ENCODE measurements around the gene LYST. TPM values are rescaled to one million over a fixed set of nuclear protein-coding genes. Genes with fewer than 3 reads are reported as not detected.

Gene LYST
- total RNA-seq, 4 donors from 2014 or later, result 22.9 to 44.4 (median 31.9) TPM

DNA sequence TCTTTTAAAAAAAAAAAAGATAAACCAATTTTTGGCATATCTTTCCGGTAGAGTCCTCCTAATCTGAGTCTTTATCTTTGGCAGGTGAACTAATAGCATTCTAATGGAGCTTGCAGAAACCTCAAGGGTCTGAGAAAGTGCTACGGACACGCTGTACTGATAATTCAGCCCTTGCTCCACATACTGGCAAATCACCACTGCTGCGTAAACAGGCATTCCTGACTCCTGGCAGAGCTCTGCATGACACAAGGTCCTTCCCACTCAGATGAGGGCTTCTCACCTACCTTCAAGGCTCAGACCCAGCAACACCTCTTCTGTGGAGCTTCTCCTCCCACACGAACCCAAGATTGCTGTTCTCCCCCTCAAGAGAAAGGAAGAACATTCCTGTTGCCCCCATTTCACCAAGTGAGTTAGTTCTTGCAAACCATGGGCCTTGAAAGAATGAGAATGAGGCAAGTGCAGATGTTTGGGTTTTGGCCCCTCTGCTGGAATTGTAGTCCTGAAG lies 48.0 kb downstream of the LYST start:
- TF ChIP-seq POLR2A (IDR thresholded peaks at IDR 0.05; ENCODE audit: low read depth), result no peak
- TF ChIP-seq, protein P1, sequence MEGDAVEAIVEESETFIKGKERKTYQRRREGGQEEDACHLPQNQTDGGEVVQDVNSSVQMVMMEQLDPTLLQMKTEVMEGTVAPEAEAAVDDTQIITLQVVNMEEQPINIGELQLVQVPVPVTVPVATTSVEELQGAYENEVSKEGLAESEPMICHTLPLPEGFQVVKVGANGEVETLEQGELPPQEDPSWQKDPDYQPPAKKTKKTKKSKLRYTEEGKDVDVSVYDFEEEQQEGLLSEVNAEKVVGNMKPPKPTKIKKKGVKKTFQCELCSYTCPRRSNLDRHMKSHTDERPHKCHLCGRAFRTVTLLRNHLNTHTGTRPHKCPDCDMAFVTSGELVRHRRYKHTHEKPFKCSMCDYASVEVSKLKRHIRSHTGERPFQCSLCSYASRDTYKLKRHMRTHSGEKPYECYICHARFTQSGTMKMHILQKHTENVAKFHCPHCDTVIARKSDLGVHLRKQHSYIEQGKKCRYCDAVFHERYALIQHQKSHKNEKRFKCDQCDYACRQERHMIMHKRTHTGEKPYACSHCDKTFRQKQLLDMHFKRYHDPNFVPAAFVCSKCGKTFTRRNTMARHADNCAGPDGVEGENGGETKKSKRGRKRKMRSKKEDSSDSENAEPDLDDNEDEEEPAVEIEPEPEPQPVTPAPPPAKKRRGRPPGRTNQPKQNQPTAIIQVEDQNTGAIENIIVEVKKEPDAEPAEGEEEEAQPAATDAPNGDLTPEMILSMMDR (IDR thresholded peaks at IDR 0.05), result no peak
- TF ChIP-seq POLR2AphosphoS5 (IDR thresholded peaks at IDR 0.05), result no peak
- no peak for TF ChIP-seq EP300 (IDR thresholded peaks at IDR 0.05)
- Histone ChIP-seq H3K9me3 (no peaks in the 10 kb centered on the region), H3K4me3 (no peak overlapping the region), H3K36me3 (peaks cover 0 to 4% (median 0%) of the 10 kb centered on the region in 4 donors), H3K27me3 (no peaks in the 10 kb centered on the region), H3K4me1 (peaks cover 0 to 14% (median 0%) of the 10 kb centered on the region in 4 donors), H3K27ac (replicated peaks in 1 of 4) (no peak overlapping the region)
- DNase-seq (ENCODE audit: extremely low spot score), result no peak
- intact Hi-C loops (cut with DNase I), result no loop called here
- 84% methylated on average over 5 of the region's 5 CpGs for WGBS

DNA sequence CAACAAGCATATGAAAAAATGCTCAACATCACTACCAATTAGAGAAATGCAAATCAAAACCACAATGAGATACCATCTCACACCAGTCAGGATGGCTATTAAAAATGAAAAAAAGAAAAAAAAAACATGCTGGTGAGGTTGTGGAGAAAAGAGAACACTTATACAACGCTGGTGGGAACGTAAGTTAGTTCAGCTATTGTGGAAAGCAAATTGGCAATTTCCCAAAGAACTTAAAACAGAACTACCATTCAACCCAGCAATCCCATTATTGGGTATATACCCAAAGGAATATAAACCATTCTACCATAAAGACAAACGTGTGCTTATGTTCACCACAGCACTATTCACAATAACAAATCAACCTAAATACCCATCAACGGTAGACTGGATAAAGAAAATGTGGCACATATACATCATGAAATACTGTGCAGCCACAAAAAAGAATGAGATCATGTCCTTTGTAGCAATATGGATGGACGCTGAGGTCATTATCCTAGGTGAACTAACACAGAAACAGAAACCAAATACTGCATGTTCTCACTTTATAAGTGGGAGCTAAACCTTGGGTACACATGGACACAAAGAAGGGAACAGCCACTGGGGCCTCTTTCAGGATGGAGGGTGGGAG lies 49.5 kb downstream of the LYST start:
- Histone ChIP-seq H3K4me1 (peaks cover 0 to 29% (median 4%) of the 10 kb centered on the region in 4 donors), H3K4me3 (no peak overlapping the region), H3K9me3 (no peaks in the 10 kb centered on the region), H3K27me3 (no peaks in the 10 kb centered on the region), H3K36me3 (peaks cover 0 to 4% (median 0%) of the 10 kb centered on the region in 4 donors), H3K27ac (replicated peaks in 1 of 4) (no peak overlapping the region)
- no peak for TF ChIP-seq POLR2A (IDR thresholded peaks at IDR 0.05; ENCODE audit: low read depth)
- WGBS, result 95% methylated on average over 5 of the region's 5 CpGs
- no peak for DNase-seq (ENCODE audit: extremely low spot score)
- intact Hi-C loops (cut with DNase I), result no loop called here

DNA sequence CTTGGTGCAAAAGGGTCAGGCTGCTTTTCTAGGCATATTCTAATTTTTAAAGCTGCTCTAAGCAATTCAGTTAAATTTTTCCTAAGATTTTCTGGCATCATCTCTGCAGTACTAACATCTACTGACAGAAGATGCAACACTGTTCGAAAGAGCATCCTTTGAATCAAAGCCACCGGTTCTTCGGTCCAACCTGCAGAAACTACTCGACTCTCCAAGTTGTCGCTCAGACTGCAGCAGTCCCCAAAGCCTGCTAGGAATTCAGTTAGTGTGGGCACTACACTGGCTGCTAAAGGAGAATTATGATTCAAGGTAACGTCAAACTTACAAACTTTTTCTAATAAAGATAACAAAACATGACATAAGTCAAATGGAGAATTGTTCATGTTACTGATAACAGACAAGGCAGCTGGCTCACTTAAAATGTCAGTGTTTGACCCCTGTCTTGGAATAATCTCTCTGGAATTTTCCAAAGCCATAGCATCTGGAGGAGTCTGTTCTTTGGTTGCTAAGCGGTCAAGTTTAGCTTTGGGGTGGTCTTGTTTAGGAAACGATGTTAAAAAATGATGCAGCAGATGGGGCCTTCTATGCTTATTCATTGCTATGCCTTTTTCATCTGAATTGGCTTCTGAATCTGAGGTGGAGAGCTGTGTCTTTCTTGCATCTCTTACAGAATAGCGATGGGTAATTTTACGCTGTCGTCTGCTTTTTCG lies 56.9 kb downstream of the LYST start:
- Histone ChIP-seq H3K4me1 (peaks cover 0 to 34% (median 12%) of the 10 kb centered on the region in 4 donors), H3K27me3 (no peaks in the 10 kb centered on the region), H3K36me3 (peaks cover 4 to 24% (median 9%) of the 10 kb centered on the region in 4 donors), H3K4me3 (no peak overlapping the region), H3K27ac (replicated peaks in 1 of 4) (no peak overlapping the region), H3K9me3 (no peaks in the 10 kb centered on the region)
- intact Hi-C loops (cut with DNase I), result no loop called here
- no peak for DNase-seq (ENCODE audit: extremely low spot score)
- 65% methylated on average over 12 of the region's 12 CpGs for WGBS
- TF ChIP-seq, protein P1 (IDR thresholded peaks at IDR 0.05), result no peak

DNA sequence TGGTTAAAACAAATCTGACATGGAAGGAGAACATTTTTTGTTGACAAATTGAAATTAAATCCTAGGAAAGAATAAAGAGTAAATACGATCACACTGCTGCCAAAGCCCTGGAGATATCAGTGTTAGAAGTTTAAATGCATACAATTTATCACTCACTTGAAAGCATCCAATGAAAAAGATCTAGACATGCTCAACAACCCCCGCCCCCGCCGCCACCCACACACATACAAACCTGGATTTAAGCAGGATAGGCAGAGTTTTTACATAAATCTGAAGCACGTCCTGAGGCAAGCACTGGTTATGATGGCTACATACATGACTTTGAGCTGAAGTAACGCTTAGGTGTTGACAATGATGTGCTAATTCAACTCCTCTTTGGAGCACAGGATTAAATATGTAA lies 58.5 kb downstream of the LYST start:
- DNase-seq (ENCODE audit: extremely low spot score), result no peak
- intact Hi-C loops (cut with DNase I), result no loop called here
- no peaks in the 10 kb centered on the region for H3K9me3 ChIP-seq
- H3K4me1 ChIP-seq, result peaks cover 0 to 28% (median 11%) of the 10 kb centered on the region in 4 donors
- WGBS, result 98% methylated on average over 6 of the region's 6 CpGs
- H3K4me3 ChIP-seq, result no peak overlapping the region
- H3K36me3 ChIP-seq, result peaks cover 4 to 33% (median 11%) of the 10 kb centered on the region in 4 donors
- no peaks in the 10 kb centered on the region for H3K27me3 ChIP-seq
- H3K27ac ChIP-seq (replicated peaks in 1 of 4), result no peak overlapping the region
- TF ChIP-seq POLR2AphosphoS5 (IDR thresholded peaks at IDR 0.05), result no peak

DNA sequence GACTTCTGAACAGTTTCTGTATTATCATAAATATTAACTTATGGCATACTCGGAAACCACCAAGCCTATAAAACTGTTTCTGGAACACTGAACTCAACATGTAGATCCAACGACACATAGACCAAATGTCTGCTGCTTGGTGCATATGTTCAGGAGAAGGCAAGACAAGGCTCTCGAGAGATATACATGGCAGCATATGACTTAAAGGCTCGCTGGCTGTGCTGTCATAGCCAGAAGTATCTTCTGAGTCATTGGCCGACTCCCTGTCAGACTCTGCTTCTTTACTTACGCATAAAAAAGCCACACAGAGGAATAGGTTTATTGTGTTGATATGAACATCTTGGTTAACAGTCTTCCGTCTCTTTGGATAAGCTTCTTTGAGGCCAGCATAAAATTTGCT lies 60.6 kb downstream of the LYST start:
- no peak overlapping the region for H3K4me3 ChIP-seq
- no peaks in the 10 kb centered on the region for H3K9me3 ChIP-seq
- TF ChIP-seq POLR2AphosphoS5 (IDR thresholded peaks at IDR 0.05), result no peak
- peaks cover 0 to 18% (median 8%) of the 10 kb centered on the region in 4 donors for H3K4me1 ChIP-seq
- H3K27ac ChIP-seq (replicated peaks in 1 of 4), result no peak overlapping the region
- H3K27me3 ChIP-seq, result no peaks in the 10 kb centered on the region
- WGBS, result 96% methylated on average over 7 of the region's 7 CpGs
- DNase-seq (ENCODE audit: extremely low spot score), result no peak
- H3K36me3 ChIP-seq, result peaks cover 4 to 38% (median 11%) of the 10 kb centered on the region in 4 donors
- intact Hi-C loops (cut with DNase I), result no loop called here

DNA sequence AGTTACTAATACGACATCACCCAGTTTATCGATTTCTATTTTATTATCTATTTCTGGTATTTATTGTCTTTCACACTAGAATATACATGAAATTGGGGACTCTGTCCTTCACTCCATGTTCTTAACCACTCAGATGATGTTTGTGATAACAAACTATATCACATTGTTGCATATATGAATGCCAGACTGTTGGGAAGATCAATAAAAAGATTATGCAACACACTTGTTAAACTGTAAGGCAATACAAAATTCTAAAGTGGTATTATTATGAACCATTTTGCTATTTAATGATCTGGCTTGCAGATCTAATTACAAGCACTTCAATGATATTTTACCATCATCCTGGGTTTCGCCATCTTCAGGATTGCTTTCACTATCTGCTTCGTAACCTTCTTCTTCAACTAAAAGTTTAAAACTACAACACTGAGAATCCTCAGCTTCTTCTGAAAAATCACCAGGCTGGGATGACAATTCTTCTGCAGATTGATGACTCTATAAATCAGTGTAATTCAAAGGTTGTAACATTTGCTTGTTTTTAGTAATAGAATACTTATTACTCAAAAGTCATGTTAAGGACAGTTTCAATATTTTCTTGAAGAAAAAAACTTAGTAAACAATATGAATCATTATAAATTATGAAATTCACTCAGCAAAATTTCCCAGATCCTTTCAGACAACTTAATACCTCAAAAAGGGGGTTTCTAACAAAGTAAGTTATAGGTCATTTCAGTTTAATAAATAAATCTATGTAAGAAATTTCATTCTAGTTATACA lies 63.9 kb downstream of the LYST start:
- H3K27me3 ChIP-seq, result no peaks in the 10 kb centered on the region
- intact Hi-C loops (cut with DNase I), result no loop called here
- WGBS, result 95% methylated on average over 4 of the region's 4 CpGs
- H3K27ac ChIP-seq (replicated peaks in 1 of 4), result no peak overlapping the region
- H3K9me3 ChIP-seq, result no peaks in the 10 kb centered on the region
- no peak for TF ChIP-seq EP300 (IDR thresholded peaks at IDR 0.05)
- no peak for TF ChIP-seq POLR2A (IDR thresholded peaks at IDR 0.05; ENCODE audit: low read depth)
- TF ChIP-seq, protein P1 (IDR thresholded peaks at IDR 0.05), result no peak
- TF ChIP-seq POLR2AphosphoS5 (IDR thresholded peaks at IDR 0.05), result no peak
- H3K4me1 ChIP-seq, result no peaks in the 10 kb centered on the region
- H3K36me3 ChIP-seq, result peaks cover 0 to 40% (median 15%) of the 10 kb centered on the region in 4 donors
- DNase-seq (ENCODE audit: extremely low spot score), result no peak
- H3K4me3 ChIP-seq, result no peak overlapping the region
